Measurements from ENCODE around the gene CCDC33.
A peak's percentile ranks its signal among the peaks of the same experiment; 100 is the strongest.

Gene CCDC33

DNA sequence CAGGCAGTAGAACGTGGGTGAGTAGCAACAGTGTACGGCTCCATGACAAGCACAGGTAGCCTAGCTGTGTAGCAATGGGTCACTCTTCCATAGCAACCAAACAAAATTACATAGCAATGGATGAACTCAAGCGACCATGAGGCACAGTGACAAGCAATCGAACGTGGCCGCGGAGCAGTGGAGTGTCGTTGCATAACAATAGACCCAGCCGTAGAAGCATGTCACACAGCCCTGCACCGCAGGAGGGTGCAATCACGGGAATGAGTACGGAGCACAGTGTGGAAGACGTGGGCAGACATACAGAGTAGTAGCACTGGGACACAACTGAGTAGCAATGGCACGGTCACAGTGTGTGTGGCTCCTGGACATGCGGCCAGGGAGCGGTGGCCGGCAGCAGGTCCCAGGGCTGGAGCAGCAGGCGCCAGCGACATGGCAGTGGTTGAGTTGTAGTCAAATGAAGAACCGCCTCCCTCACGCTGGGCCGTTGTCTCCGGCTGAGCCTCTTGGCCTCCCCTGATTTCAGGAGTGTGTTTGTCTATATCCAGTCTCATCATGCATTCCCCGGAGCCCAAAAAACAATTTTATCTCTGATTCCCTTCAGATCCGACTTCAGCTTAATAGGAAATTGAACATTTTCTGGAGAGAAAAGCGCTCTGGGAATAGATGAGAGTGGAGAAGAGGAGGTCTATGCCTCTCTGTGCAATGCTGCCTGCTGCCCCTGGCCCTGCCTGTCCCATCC lies 64.1 kb downstream of the CCDC33 start:
- Mint-ChIP-seq H3K9me3 (no peaks in the 10 kb centered on the region), H3K36me3 (no peaks in the 10 kb centered on the region), H3K4me1 (peaks cover 5% of the 10 kb centered on the region), H3K4me3 (no peak overlapping the region), H3K27ac (no peak overlapping the region), H3K27me3 (peaks cover 64% of the 10 kb centered on the region)
- no peak for ATAC-seq

DNA sequence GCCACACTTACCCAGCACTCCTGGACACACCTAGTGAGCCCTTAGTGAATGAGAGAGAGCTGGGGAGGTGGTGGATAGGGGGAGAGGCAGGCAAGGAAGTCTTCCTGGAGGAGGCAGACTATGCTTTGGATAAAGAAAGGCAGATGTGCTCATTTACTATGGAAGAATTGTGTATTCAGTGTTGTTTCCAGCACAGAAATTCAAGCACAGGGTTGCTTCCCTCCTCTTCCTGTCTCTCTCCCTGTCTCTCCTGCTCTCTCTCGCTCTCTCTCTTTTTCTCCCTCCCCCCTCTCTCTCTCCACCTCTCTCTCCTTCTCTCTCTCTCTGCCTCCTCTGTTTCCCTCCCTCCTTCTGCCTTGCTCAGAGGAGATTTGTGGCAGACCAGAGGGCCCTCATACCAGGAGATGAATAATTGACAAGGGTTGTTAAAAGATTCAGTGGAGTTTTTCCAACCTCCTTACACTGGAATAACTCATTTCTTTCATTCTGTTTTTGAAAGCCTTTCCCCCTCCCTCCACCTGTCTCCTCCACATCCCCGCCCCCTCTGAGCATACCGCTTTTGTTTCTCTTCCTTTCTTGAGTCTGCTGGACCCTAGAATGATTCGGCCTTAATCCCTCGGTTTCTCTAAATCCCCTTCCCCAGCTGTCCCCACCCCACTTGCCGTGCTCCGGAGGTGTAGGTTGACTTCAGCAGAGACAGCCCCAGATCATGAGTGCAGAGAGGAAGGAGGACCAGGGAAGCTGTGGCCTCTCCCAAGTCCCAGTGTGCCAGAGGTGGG lies 65.6 kb downstream of the CCDC33 start:
- ATAC-seq, result no peak
- Mint-ChIP-seq H3K4me3 (no peak overlapping the region), H3K4me1 (peaks cover 5% of the 10 kb centered on the region), H3K27me3 (peaks cover 76% of the 10 kb centered on the region), H3K36me3 (no peaks in the 10 kb centered on the region), H3K27ac (no peak overlapping the region), H3K9me3 (no peaks in the 10 kb centered on the region)

DNA sequence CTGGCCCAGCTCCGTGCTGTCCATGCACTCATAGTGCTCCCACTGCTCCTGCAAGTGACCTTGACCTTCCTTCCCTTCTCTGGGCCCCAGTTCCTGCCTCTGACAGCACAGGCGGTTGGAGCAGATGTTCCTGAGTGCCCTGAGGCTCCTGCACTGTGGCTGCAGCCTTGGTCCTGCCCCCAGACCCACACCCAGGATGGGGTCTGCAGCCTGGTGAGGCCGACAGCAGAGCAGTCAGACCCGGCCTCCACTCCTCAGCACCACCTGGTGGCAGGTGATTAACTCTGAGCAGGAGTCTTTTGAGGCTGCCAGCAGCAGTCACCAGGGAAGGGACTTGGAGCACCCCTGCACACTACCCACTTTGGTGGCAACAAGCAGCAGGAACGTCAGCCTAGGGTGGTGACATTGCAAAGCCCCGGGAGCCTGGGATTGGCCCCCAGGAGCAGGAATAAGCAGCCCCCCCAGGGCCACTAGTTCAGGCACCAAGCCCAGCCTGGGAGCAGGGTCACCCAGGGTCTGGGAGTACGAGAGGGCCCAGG lies 66.8 kb downstream of the CCDC33 start:
- H3K4me3 Mint-ChIP-seq, result no peak overlapping the region
- no peak for ATAC-seq
- peaks cover 5% of the 10 kb centered on the region for H3K4me1 Mint-ChIP-seq
- H3K36me3 Mint-ChIP-seq, result no peaks in the 10 kb centered on the region
- H3K27ac Mint-ChIP-seq, result no peak overlapping the region
- H3K27me3 Mint-ChIP-seq, result peaks cover 84% of the 10 kb centered on the region
- no peaks in the 10 kb centered on the region for H3K9me3 Mint-ChIP-seq

DNA sequence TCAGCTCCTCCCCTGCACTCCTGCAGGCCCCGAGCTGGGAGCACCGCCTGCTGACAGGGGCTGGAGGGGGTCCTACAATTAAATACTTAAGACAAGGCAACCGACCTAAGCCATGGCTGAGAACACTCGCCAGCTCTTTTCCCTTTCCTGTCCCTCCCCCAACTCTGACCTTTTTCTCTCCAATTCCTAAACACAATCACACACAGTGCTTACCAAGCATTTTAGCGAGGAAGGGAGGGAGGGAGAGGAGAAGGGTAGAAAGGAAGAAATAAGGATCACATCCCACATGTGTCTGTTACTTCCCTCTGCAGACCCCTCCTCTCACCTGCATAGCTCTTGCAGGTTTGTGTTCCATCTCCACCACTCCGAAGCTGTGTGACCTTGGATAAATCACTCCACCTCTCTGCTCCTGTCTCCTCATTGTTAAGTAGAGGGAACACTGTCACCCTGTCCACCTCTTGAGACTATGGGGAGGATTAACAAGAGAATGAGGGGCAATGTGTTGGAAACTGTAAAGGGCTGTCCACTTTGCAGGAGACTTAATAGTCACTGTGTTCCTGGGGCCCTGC lies 67.7 kb downstream of the CCDC33 start:
- no peak for ATAC-seq
- Mint-ChIP-seq H3K4me1 (peaks cover 5% of the 10 kb centered on the region), H3K9me3 (no peaks in the 10 kb centered on the region), H3K4me3 (no peak overlapping the region), H3K36me3 (no peaks in the 10 kb centered on the region), H3K27me3 (peaks cover 93% of the 10 kb centered on the region), H3K27ac (no peak overlapping the region)

DNA sequence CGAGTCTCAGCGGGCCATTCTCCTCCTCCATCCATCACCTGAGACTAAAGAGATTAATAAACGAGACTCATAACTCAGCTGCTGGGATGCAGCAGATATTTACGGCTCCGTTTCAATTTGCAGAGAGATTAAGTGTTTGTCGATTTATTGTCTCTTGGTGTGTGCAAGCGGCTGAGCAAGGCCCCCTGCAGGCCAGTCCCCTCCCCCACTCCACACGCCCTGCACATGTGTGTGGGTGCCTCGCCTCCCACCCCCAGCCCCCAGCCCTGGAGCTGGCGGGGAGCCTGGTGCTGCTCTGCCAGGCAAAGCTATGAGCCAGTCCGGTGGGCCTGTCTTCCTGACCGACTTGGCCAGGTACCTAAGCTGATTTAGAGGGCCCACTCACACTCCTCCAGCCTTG lies 68.3 kb downstream of the CCDC33 start:
- H3K27me3 Mint-ChIP-seq, result peaks cover 97% of the 10 kb centered on the region
- no peaks in the 10 kb centered on the region for H3K9me3 Mint-ChIP-seq
- H3K27ac Mint-ChIP-seq, result no peak overlapping the region
- no peak for ATAC-seq
- peaks cover 5% of the 10 kb centered on the region for H3K4me1 Mint-ChIP-seq
- H3K4me3 Mint-ChIP-seq, result no peak overlapping the region
- no peaks in the 10 kb centered on the region for H3K36me3 Mint-ChIP-seq

DNA sequence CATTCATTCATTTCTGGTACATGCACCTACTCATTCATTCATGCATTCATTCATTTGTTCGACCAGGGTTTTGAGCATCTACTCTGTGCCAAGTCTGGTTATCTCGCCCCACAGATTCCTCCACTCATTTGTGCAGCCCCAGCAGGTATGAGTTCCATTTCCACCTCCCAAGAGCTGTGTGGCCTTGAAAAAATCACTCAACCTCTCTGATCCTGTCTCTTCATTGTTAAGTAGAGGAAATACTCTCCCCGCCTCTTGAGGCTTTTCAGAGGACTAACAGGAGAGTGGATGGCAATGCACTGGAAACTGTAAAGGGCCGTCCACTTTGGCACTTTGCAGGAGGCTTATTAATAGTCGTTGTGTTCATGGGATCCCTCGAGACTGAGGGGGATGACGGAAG lies 69.6 kb downstream of the CCDC33 start:
- no peak overlapping the region for H3K4me3 Mint-ChIP-seq
- peaks cover 5% of the 10 kb centered on the region for H3K4me1 Mint-ChIP-seq
- H3K27me3 Mint-ChIP-seq, result peaks cover 93% of the 10 kb centered on the region
- H3K27ac Mint-ChIP-seq, result no peak overlapping the region
- no peak for ATAC-seq
- no peaks in the 10 kb centered on the region for H3K36me3 Mint-ChIP-seq
- no peaks in the 10 kb centered on the region for H3K9me3 Mint-ChIP-seq

DNA sequence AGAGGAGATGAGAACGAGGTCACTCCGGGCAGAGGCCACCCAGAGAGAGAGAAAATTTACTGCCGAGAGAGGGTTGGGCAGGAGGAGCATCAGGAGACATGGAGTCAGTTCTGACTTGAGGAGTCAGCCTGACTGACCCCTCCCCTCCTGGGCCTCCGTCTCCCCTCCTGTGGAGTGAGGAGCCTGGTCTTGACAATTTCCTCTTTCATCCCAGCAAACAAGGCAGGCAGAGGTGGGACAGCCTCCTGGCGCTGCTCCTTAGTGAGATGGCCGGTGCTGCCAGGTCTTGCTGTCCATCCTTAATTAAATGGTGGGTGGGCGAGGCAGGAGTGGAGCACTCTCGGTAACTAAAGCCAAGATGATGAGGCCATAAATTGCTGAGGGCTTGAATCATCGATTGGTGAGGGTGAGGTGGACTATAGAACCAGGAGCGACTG lies 70.7 kb downstream of the CCDC33 start:
- Mint-ChIP-seq H3K27me3 (peaks cover 82% of the 10 kb centered on the region), H3K36me3 (no peaks in the 10 kb centered on the region), H3K4me3 (no peak overlapping the region), H3K27ac (no peak overlapping the region), H3K4me1 (peaks cover 5% of the 10 kb centered on the region), H3K9me3 (no peaks in the 10 kb centered on the region)
- ATAC-seq, result no peak

DNA sequence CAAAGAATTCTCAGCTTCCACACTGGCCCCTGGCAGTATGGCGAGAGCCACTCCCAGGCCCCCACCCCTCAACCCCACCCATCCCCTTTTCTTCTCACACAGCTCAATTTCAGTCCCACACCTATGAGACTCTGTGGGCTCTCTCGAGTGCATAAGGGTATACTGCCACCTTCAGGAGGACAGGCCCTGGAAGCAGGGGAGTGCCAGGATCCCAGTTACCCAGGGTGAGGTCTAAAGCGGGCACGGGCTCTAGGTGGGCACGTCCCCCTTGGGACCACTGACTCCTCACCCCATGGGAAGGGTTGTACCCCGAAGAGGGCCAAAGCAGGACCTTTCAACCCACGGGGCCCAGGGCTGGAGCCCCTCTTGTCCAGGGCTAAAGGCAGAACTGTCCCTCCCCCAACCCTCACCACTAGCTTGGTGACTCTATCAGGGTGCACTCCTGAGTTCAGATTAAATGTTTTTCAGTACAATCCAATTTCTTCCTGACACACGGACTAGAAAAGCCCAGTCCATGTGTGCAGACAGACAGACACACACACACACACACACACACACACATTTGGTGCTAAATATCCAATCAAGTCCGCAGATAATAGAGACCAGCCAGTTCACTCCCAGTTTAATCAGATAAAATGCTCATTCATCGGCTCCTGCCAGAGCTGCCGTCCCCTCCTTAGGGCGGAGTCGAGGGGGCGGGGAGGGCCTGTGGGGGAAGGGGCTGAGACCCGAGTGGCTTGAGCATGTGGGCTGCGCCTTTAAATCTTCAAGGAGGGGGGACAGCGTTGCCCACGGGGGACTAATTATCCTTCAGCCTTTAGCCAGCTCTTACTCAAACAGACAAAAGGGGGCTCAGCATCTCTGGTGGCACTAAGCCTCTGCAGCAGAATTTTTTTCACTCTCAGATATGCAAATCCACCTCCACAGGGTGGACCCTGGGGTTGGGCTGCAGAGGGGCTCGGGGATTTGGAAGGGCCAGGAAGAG lies 72.0 kb downstream of the CCDC33 start:
- no peak overlapping the region for H3K4me3 Mint-ChIP-seq
- no peaks in the 10 kb centered on the region for H3K4me1 Mint-ChIP-seq
- H3K36me3 Mint-ChIP-seq, result no peaks in the 10 kb centered on the region
- no peak overlapping the region for H3K27ac Mint-ChIP-seq
- no peaks in the 10 kb centered on the region for H3K9me3 Mint-ChIP-seq
- H3K27me3 Mint-ChIP-seq, result peaks cover 69% of the 10 kb centered on the region
- peak; percentile 60 for ATAC-seq

DNA sequence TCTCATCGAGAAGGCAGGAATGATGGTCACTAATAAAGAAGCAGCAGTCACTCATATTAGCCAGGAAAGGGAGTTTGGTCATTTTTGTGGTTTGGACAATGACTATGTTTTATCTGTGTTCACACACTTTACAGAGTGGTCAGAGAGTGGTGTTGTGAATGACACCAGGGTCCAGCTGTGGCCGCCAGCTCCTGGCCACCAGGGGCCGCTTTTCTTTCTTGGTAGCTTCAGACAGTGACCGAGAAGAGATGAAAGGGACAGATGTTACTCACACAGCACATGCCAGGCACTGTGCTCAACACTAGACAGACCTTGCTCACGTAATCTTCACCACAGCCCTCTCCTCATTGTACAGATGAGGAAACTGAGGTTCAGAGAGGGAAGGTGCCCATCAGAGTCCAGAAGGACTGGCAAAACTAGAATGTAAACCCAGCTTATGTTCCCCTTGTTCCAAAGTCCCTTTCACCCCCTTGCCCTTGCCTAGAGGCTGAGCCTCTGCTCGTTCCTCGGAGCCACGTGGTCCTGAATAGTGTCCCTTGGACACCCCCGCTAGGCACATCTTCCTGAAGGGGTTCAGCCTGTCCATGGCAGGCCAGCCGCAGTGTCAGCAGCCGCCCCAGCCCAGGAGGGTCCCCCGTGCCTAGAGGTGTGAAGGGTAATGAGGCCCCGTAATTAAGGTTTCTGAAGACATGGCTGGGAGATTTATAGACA lies 75.8 kb downstream of the CCDC33 start:
- Mint-ChIP-seq H3K4me3 (no peak overlapping the region), H3K4me1 (peaks cover 22% of the 10 kb centered on the region), H3K9me3 (no peaks in the 10 kb centered on the region), H3K36me3 (no peaks in the 10 kb centered on the region), H3K27ac (no peak overlapping the region), H3K27me3 (peaks cover 40% of the 10 kb centered on the region)
- no peak for ATAC-seq

DNA sequence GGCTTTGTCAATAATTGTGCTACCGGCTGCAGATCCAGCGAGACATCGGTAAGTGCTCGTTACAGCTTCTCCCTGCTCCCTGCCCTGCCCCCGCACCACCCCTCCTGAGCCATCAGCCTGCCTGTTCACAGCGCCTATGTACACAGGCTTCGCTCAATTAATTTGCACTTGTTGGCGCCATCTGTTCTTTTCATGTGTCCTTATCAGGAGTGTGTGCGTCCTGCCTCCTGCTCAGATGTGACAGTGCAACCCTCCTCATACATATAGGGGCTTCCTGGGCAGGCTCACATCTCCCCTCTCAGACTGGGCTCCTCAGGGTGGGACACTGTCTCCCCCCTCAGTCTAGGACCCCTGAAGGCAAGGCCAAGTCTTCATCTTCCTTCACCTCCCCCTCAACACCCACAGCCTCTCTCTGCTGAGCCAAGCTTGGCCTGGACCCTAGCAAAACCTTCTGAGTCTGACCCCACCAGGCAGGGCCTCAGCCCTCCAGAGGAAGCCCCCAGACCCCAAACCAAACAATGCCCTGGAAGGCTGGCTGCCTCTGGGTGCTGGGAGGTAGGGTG lies 76.4 kb downstream of the CCDC33 start:
- no peak overlapping the region for H3K27ac Mint-ChIP-seq
- peaks cover 28% of the 10 kb centered on the region for H3K4me1 Mint-ChIP-seq
- no peaks in the 10 kb centered on the region for H3K9me3 Mint-ChIP-seq
- ATAC-seq, result no peak
- H3K36me3 Mint-ChIP-seq, result no peaks in the 10 kb centered on the region
- H3K27me3 Mint-ChIP-seq, result peaks cover 37% of the 10 kb centered on the region
- no peak overlapping the region for H3K4me3 Mint-ChIP-seq

DNA sequence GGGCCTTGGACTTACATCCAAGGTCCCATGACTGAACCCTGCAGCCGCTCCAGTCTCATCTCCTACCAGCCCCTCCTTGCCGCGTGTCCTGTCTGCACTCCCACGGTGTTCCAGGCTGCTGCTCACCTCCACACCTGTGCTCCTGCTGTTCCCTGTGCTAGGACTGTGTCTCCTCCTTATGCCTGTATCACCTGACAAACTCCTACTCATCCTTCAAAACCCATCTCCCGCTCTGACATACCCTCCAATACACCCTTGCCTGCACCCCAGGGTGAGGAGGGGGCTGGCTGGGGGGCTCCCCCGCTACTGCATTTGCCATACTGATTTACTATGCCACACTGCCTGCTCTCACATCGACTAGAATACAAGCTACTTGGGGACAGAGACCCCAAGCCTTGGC lies 77.8 kb downstream of the CCDC33 start:
- Mint-ChIP-seq H3K27ac (peak overlapping the region; percentile 41), H3K4me3 (no peak overlapping the region), H3K27me3 (peaks cover 23% of the 10 kb centered on the region), H3K9me3 (no peaks in the 10 kb centered on the region), H3K4me1 (peaks cover 40% of the 10 kb centered on the region), H3K36me3 (no peaks in the 10 kb centered on the region)
- ATAC-seq, result no peak

DNA sequence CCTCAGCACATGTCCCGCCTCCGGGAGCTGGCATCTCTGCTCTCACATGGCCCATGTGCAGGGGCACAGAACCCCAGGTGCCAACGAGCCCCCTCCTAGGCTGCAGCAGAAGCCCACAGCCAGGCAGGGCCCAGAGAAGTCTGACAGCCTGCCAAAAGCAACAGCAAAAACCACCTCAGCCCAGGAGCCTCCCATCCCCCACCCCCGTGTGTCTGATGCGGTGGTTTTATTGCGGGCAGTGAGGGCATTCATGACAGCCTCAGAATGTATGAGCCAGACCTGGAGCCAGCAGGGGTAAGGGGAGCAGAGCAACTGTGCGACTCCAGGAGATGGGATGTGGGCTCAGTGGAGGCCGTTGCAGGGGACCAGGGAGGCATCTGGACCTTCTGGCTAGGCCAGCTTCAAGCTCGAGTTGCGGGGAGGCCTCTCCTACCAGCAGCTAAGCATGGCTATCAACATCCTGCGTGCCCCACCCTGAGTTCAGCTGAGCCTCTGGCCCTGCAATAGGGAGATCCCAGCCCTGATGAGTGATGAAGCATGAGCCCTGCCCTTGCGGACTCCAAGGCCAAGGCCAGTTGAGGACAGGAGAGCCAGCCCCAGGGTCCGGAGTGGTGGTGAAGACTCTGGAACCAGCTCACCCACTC lies 78.8 kb downstream of the CCDC33 start:
- Mint-ChIP-seq H3K4me1 (peaks cover 43% of the 10 kb centered on the region), H3K4me3 (no peak overlapping the region), H3K36me3 (no peaks in the 10 kb centered on the region), H3K9me3 (no peaks in the 10 kb centered on the region), H3K27me3 (peaks cover 13% of the 10 kb centered on the region), H3K27ac (peak overlapping the region; percentile 2)
- ATAC-seq, result no peak

DNA sequence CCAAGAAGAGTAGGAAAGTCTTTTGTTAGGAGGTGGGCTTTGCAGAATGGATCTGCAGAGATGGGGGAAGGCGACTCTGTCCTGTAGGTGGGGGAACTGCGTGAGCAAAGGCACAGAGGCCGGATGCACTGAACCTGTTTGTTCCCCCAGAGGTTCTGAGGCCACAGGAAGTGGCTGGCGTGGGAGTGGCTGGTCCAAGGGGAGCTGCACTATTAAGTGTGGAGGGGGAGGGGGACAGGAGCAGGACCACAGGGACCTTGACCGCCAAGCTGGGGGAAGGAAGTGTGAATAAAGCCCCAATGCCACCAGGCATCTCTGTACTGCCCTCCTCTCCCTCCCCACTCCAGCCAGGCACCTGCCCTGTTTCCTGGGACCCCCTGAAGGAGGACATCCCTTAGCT lies 79.5 kb downstream of the CCDC33 start:
- H3K4me1 Mint-ChIP-seq, result peaks cover 43% of the 10 kb centered on the region
- ATAC-seq, result peak; percentile 52
- H3K27me3 Mint-ChIP-seq, result peaks cover 9% of the 10 kb centered on the region
- no peaks in the 10 kb centered on the region for H3K9me3 Mint-ChIP-seq
- no peak overlapping the region for H3K4me3 Mint-ChIP-seq
- peak overlapping the region; percentile 2 for H3K27ac Mint-ChIP-seq
- no peaks in the 10 kb centered on the region for H3K36me3 Mint-ChIP-seq
